A673 (cell line): ENCODE data around the gene RASSF1. TPM values are rescaled to one million over a fixed set of nuclear protein-coding genes. Genes with fewer than 3 reads are reported as not detected.

ENCODE experiments used
- BruUV-seq: library from RNA; stranded (reverse); fragments of 400-500 nt; replicated peaks from 2 replicates; lab custom pipeline; 2021; lab: Mats Ljungman, UMichigan
- CTCF ChIA-PET: fragments of 300-600 bp; sonication (Branson Sonifier 250); formaldehyde crosslinking; loops from one replicate; lab custom pipeline; 2022; ENCODE audit warnings: antibody characterized with exemption; lab: Charles Lee
- POLR2A ChIA-PET: fragments of 300-600 bp; sonication (Branson Sonifier 250); formaldehyde crosslinking; loops from one replicate; lab custom pipeline; 2022; ENCODE audit warnings: antibody characterized with exemption; ENCODE audit not compliant: low non-redundant PET; lab: Charles Lee
- DNase-seq: peaks from one replicate; pipeline ENCODE4 v3.0.0-alpha.2; 2015; ENCODE audit warnings: low spot score
- H3K27ac ChIP-seq: fragments of 200-600 bp; sonication (generic); 2 replicates; pipeline ENCODE4 v1.5.1; 2016; ENCODE audit warnings: mixed run types, low read depth, mild to moderate bottlenecking, mixed read lengths, antibody characterized with exemption, low read length; ENCODE audit not compliant: poor library complexity, severe bottlenecking
- H3K27me3 ChIP-seq: fragments of 200-600 bp; sonication (generic); replicated peaks from 2 replicates; pipeline ENCODE4 v1.6.1; 2017; ENCODE audit warnings: mixed run types, low read depth, mild to moderate bottlenecking, mixed read lengths, antibody characterized with exemption, low read length; ENCODE audit not compliant: insufficient read depth, poor library complexity
- H3K36me3 ChIP-seq: fragments of 200-600 bp; sonication (generic); 2 replicates; pipeline ENCODE4 v1.6.1; 2016; ENCODE audit warnings: mixed run types, mild to moderate bottlenecking, mixed read lengths, antibody characterized with exemption, low read length; ENCODE audit not compliant: insufficient read depth, poor library complexity, severe bottlenecking
- H3K4me1 ChIP-seq: fragments of 200-600 bp; sonication (generic); 2 replicates; pipeline ENCODE4 v1.6.1; 2017; ENCODE audit warnings: mixed run types, mild to moderate bottlenecking, mixed read lengths, antibody characterized with exemption, low read length; ENCODE audit not compliant: insufficient read depth, poor library complexity, severe bottlenecking
- H3K4me3 ChIP-seq: fragments of 200-600 bp; sonication (generic); 2 replicates; pipeline ENCODE4 v1.5.1; 2016; ENCODE audit warnings: low read depth, mixed run types, mild to moderate bottlenecking, mixed read lengths, low read length; ENCODE audit not compliant: poor library complexity, severe bottlenecking
- H3K9me3 ChIP-seq: fragments of 200-600 bp; sonication (generic); 2 replicates; pipeline ENCODE4 v1.6.1; 2016; ENCODE audit warnings: mixed run types, low read depth, mild to moderate bottlenecking, mixed read lengths, antibody characterized with exemption, low read length; ENCODE audit not compliant: poor library complexity, severe bottlenecking
- CTCF ChIP-seq: fragments of 300-800, 200-600 bp; sonication (generic); conservative IDR thresholded peaks from 2 replicates; pipeline ENCODE4 v1.5.1; 2017; ENCODE audit warnings: low read depth, mild to moderate bottlenecking, antibody characterized with exemption, low read length, moderate library complexity, mixed read lengths
- EZH2 ChIP-seq: fragments of 200-600 bp; sonication (generic); IDR thresholded peaks from 2 replicates; pipeline ENCODE4 v1.6.1; 2017; ENCODE audit warnings: borderline replicate concordance, low read depth, mild to moderate bottlenecking, mixed read lengths, antibody characterized with exemption, low read length; ENCODE audit not compliant: poor library complexity, severe bottlenecking
- intact Hi-C: fragments of 100-400 bp; cut with micrococcal nuclease; formaldehyde crosslinking; loops from one replicate; pipeline ENCODE4 v1.10.0; 2022; ENCODE audit not compliant: unreplicated experiment
- total RNA-seq: library from RNA; stranded (reverse); gene quantifications from 2 replicates; pipeline ENCODE4 v1.2.3, GENCODE V29; 2021

Gene RASSF1
- total RNA-seq, 1 experiment from 2014 or later, result 14.4 TPM

GRCh38 chr3:50350527-50351322, 10.1 kb upstream of the RASSF1 start, which contains the start of the genes CYB561D2 and NPRL2:
Gene CYB561D2 (plus strand): TSS chr3:50350862. CDS start chr3:50351434, 572 bp downstream.
Gene NPRL2 (minus strand): TSS chr3:50350775. CDS start chr3:50350652, 123 bp downstream.
- H3K27ac ChIP-seq, result peak within 1 kb of the TSS; percentile 92

GRCh38 chr3:50350213-50350526, 9.5 kb upstream of the RASSF1 start:
- TF ChIP-seq CTCF, result no peak
- no peak for TF ChIP-seq EZH2
- peaks cover 3% of the 10 kb centered on the region for H3K36me3 ChIP-seq
- no peak for DNase-seq
- ChIA-PET POLR2A (no interaction called here), CTCF (no interaction called here)
- intact Hi-C loops, result loop anchor here (5.0 kb wide), 1 partner anchor 192 kb away; no protein-coding TSS in a partner anchor
- peaks cover 11% of the 10 kb centered on the region for H3K4me1 ChIP-seq
- peak overlapping the region; percentile 92 for H3K27ac ChIP-seq
- H3K9me3 ChIP-seq, result no peaks in the 10 kb centered on the region
- BruUV-seq, result TSS peak; percentile 31
- no peaks in the 10 kb centered on the region for H3K27me3 ChIP-seq
- H3K4me3 ChIP-seq, result peak overlapping the region; percentile 72

More at GRCh38 chr3:50350527-50351322, 10.1 kb upstream of the RASSF1 start, which contains the start of the genes CYB561D2 and NPRL2:
- CTCF ChIA-PET, result no interaction called here
- no peak for TF ChIP-seq EZH2
- no peak for TF ChIP-seq CTCF
- peak; percentile 92 for DNase-seq
- no peaks in the 10 kb centered on the region for H3K9me3 ChIP-seq
- no peaks in the 10 kb centered on the region for H3K27me3 ChIP-seq
- POLR2A ChIA-PET, result no interaction called here
- H3K36me3 ChIP-seq, result peaks cover 3% of the 10 kb centered on the region
- peak within 1 kb of the TSS; percentile 72 for H3K4me3 ChIP-seq
- BruUV-seq, result no TSS peak
- peaks cover 8% of the 10 kb centered on the region for H3K4me1 ChIP-seq
- intact Hi-C loops, result loop anchor here (5.0 kb wide), 1 partner anchor 192 kb away; no protein-coding TSS in a partner anchor

- H3K4me1 ChIP-seq, result peaks cover 11% of the 10 kb centered on the region
- ChIA-PET CTCF (interaction anchor here (0.6 to 0.7 kb wide), 2 partner anchors 195 to 979 kb away, joined by 3 to 5 read pairs; no protein-coding TSS in a partner anchor), POLR2A (no interaction called here)
- H3K27me3 ChIP-seq, result no peaks in the 10 kb centered on the region
- H3K4me3 ChIP-seq, result no peak overlapping the region
- H3K36me3 ChIP-seq, result no peaks in the 10 kb centered on the region
- H3K27ac ChIP-seq, result no peak overlapping the region
- peak; percentile 68 for DNase-seq
- H3K9me3 ChIP-seq, result no peaks in the 10 kb centered on the region
- TF ChIP-seq EZH2 (no peak), CTCF (peak; percentile 60)
- no TSS peak for BruUV-seq
- intact Hi-C loops, result loop anchor here (2.0 kb wide), 1 partner anchor 204 kb away; no protein-coding TSS in a partner anchor
Measured at GRCh38 chr3:50347187-50347813, 6.7 kb upstream of the RASSF1 start.
